Globus pallidus (tissue), 1 donor: Measurements from ENCODE around the gene SLC19A1.
"Not testable (repeated sequence)": the region's sequence is repeated elsewhere in the genome, so short reads cannot be mapped to it uniquely, and the experiment has no call there.

Experiments used
- DNase-seq: peaks from one replicate; pipeline ENCODE4 v3.0.0-alpha.2; 2015; ENCODE audit warnings: low spot score

The SLC19A1 gene

DNA sequence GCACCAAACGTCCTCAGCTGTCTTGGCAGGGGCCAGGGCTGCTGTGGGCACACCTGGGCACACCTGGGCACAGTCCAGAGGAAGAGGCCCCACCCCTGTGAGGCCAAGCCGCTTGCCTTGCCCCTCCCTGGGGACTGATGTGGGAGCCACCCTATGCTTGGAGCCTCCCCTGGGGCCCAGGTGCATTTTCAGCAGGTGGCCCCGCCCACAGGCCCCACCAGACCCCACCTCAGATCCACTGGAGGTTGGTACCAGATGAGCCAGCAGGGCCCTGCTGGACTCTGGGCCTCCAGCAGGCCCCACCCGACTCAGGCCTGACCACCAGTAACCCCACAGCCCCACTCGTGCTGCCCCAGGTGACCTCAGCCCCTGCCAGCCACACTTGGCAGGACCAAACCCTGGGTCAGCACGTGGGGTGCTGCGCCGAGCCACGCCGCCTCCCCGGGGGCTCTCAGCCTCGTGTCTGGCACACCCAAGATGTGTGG lies 8.8 kb downstream of the SLC19A1 start:
- no peak for DNase-seq

DNA sequence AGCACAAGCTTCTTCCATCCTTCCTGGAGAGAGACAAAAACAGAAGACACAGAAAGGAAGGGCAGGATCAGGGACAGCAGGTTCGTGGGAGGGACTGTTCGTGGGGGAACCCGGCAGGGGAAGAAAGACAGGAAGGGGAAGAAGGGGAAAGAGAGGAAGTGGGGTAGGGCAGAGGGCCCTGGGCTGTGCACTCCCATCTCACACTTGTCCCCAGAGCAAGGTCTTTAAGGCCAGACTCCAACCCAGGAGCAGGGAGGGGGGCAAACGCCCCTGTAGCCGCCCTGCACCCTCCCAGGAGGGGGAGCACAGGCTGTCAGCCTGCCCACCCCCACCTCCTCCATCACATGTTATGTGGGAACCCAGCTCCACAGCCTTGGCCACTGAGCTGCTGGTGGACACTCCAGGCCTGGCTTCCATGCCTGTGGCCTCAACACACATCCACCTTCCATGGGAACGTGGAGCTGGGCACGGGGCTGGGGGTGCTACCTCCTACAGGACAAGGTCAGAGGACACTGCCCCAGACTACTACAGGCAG lies 9.3 kb downstream of the SLC19A1 start:
- no peak for DNase-seq

DNA sequence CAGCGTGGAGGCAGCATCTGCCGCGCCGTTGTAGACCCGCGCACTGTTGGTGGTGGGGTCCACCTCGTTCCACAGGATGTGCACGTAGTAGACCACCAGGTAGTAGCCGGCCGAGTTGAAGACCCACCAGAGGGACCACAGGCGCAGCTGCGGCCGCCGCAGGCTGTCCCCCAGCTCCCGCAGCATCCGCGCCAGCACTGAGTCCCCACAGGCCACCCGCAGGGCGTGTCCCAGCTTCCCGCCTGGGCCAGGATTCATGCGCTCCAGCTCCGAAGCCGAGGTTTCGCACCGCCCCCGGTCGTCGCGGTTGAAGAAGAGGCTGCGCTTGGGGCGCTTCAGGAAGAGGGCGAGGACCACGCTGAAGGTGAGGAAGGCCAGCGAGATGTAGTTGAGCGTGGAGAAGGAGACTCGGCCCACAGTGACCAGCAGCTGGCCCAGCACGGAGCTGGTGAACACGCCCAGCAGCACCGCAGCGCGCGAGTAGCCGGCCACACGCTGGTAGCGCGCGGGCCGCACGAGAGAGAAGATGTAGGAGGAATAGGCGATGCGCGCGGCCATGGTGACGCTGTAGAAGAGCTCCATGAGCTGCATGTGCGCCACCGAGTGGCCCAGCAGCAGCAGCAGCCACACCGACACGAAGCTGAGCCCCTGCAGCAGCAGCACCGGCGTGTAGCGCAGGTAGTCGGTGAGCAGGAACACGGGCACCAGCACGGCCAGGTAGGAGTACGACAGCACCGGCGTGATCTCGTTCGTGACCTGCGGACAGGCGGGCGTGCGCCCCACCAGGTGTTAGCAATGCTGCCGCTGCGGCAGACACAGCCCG lies 10.6 kb downstream of the SLC19A1 start:
- DNase-seq = no peak

GRCh38 chr21:45531114-45531392 lies 11.2 kb downstream of the SLC19A1 start:
- not testable (repeated sequence) for DNase-seq

DNA sequence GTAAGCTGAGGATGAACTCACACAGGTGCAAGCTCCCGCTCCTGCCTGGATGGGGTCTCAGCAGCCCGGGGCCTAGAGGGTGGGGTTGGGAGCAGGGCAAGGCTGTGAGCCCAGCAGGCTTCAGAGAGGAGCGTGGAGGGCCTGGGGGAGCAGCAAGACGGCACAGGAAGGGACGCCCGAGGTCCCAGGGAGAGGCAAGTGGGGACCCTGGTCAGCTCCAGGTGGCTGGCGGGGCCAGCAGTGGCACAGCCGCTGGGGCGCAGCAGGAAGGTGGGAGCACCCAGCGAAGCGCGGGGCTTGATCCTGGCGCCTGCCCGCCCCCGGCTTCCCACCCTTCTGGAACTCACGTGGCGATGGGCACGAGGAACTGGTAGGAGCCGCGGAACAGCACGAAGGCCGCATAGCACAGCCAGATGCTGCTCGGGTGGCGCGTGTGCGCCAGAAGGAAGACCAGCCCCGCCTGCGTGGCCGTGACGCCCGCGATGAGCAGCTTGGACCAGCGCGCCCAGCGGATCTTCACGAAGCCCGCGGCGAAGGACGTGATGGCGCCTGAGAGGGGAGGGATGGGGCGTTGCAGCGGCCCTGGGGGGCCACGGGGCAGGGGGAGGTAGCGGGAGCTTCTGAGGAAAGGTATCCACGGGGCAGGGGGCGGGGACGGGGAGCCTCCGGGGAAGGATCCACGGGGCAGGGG lies 11.7 kb downstream of the SLC19A1 start:
- DNase-seq = no peak

GRCh38 chr21:45529785-45530422 lies 12.3 kb downstream of the SLC19A1 start:
- DNase-seq = no peak

DNA sequence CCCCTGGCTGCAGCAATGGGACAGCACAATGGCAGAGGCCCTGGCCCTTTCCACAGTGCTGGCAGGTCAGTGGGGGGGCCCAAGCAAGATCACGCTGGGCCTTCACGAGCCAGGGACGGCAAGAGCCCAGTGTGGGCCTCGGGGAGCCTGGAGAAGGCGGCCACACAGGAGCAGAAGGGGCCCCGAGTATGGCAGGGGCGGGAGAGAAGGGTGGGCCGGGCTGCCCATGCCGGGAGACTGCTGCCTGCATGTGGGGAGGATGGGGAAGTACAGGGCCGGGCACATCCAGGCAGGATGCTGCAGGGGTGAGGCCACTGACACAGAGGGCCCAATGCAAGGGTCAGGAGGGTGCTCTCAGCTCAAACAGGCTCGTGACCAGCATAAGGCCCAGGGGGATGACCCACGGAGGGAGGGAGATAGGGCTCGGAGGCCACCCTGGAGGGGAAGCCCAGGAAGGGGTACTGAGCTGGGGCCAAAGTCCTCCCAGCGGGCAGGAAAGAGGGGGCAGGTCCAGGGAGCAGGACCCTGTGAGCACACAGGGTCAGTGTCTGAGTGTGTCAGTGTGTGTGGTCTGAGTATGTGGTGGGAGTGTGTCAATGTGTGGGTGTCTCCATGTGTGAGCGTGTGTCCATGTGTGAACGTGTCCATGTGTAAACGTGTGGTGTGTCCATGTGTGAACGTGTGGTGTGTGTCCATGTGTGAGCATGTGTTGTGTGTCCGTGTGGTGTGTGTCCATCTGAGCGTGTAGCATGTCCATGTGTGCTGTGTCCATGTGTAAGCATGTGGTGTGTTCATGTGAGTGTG lies 13.1 kb downstream of the SLC19A1 start:
- DNase-seq = no peak

- no peak for DNase-seq
These were observed 14.1 kb downstream of the SLC19A1 start for GRCh38 chr21:45528028-45528705.

DNA sequence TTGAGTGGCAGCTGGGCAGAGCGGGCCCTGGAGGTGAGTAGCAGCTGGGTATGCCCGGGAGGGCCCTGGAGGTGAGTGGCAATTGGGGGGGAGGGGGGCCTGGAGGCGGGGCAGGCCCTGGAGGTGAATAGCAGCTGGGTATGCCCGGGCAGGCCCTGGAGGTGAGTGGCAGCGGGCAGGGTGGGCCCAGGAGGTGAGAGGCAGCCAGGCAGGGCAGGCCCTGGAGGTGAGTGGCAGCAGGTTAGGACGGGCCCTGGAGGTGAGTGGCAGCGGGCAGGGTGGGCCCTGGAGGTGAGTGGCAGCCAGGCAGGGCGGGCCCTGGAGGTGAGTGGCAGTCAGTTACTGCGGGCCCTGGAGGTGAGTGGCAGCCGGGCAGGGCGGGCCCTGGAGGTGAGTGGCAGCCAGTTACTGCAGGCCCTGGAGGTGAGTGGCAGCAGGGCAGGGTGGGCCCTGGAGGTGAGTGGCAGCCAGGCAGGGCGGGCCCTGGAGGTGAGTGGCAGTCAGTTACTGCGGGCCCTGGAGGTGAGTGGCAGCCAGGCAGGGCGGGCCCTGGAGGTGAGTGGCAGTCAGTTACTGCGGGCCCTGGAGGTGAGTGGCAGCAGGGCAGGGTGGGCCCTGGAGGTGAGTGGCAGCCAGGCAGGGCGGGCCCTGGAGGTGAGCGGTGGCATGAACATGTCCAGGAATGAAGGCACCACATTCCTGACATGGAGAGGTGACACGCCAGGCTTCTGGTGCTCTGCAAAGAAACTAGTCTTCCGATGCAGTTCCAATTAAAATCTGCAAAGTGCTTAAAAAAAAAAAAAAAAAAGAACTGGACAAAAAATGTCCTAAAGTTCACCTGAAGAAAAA lies 14.9 kb downstream of the SLC19A1 start:
- not testable (repeated sequence) for DNase-seq

- DNase-seq = no peak
These were observed 16.3 kb downstream of the SLC19A1 start for GRCh38 chr21:45525910-45526306.

DNA sequence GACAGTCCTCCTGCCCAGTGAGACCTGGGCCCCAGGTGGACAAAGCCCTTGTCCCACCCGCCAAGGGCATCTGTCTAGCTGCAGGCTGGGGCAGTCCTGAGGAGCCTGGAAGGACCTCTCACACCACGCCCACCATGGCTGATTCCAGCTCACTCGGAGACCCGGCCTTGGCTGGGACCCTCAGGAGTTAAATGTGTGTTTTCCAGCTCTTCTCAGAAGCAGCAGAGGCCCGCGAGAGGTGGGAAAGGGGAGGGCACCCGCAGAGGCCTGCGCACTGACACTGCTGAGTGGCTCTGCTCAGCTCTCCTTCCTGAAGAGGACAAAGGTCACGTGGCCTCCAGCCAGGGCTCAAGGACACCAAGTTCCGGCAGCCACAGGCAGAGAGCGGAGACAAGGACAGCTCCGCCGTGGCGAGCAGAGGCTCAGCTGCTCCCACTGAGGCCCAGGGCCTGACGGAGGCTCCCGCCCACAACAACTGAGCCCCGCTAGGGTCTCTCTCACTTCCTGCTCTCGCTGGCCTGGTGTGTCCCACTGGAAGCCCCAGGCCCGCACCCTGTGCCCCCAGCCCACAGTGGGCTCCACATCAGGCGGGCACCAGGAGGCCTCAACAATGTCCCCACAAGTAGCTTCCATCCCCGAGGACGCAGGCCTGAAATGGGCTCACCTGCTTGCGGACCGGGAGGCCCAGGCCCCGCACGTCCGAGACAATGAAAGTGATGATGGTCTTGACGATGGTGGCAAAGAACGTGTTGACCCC lies 16.9 kb downstream of the SLC19A1 start:
- DNase-seq = no peak

DNA sequence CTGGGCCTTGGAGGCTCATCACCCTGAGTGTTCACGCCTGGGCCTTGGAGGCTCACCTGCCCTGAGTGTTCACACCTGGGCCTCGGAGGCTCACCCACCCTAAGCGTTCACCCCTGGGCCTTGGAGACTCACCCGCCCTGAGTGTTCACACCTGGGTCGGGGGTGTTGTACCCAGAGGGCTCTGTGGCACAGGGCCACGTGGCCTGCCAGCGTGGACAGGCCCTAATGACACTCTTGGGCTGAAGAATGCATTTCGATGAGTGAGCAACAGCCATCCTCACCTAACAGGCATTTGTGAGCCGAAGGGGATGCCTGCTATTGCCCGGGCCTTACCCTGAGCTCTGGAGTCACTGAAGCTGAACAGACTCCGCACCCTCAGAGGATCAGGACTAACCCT lies 17.5 kb downstream of the SLC19A1 start:
- no peak for DNase-seq

GRCh38 chr21:45523411-45524101 lies 18.7 kb downstream of the SLC19A1 start:
- DNase-seq = no peak

DNA sequence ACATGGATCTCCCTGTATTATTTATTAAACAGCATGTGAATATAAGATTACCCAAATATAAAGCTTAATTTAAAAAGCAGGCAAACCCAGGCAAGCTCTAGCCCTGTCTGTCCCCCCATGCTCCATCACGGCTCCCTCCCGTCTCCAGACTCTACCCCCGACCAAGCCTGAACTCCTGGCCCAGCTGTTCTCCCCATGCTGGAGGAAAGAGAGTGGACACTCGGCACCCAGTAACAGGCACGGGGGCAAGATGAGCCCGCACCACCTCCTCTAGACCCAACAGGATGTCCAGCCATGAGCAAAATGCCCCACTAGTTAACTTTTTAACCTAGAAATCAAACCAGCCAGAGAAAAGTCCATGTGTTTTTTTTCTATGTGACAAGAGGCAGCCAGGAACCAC lies 19.3 kb downstream of the SLC19A1 start:
- no peak for DNase-seq

DNA sequence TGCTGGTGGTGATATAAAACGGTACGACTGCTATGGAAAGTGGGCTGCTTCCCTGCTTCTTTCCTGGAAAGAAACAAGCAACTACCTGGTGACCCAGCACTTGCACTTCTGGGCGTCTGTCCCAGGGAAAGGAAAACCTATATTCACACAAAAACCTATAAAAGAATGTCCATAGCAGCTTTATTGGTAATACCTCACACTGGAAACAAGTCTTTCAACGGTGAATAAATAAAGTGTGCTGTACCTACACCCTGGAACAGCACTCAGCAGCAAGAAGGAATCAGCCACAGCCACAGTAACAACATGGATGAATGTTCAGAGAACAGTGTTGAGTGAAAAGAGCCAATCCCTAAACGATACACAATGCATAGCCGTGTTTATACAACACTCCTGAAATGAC lies 19.9 kb downstream of the SLC19A1 start:
- DNase-seq = no peak

GRCh38 chr21:45521241-45521640 lies 21.0 kb downstream of the SLC19A1 start:
- DNase-seq = no peak

DNA sequence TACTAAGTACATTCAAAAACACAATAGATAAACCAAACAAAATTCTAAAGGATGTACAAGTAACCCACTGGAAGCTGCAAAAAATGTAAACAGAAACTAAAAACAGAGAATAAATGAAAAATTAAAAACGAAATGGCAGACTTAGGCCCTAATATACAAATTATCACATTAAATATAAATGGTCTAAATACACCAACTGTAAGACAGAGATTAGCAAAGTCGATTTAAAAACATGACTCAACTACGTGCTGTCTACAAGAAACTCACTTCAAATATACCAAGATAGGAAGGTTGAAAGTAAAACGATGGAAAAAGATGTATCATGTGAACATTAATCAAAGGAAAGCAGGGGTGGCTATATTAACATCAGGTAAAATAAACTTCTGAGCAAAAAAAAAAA lies 23.1 kb downstream of the SLC19A1 start:
- DNase-seq = no peak

DNA sequence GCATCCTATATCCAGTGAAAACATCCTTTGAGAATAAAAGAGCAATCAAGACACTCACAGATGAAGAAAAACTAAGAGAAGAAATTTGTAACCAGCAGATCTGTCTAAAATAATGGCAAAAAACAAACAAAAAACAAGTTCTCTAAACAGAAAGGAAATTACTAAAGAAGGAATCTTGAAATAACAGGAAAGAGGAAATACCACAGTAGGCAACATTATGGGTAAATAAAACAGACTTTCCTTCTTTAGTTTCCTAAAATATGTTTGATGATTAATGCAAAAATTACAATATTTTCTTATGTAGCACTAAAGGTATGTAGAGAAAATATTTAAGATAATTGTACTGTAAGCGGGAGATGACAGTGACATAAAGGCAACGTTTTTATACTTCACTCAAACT lies 23.5 kb downstream of the SLC19A1 start:
- no peak for DNase-seq
